ENCODE results near the gene DISC1.

The DISC1 gene

GRCh38 chr1:231674575-231674974 lies 48.0 kb downstream of the DISC1 start:
- no peak for DNase-seq

DNA sequence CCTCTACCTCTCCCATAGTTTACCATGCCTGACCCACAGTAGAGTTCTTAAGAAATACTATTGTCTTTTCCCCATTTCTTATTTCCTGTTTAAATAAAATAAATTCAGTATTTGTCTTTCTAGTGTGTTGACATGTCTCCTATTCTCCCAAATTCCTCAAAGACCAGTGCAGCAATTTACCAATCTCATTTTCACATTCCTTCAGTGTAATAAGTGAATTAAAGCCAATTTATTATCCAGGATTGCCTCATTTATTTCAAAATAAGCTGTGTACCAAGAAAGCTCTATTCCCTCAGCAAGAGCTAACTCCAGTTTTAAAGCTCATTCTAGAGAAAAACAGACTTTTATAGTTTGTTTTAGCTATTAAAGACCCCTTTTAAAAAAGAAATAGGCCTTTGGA lies 49.9 kb downstream of the DISC1 start:
- DNase-seq, result no peak

- no peak for DNase-seq
Observed at GRCh38 chr1:231677442-231677841, 50.9 kb downstream of the DISC1 start.

DNA sequence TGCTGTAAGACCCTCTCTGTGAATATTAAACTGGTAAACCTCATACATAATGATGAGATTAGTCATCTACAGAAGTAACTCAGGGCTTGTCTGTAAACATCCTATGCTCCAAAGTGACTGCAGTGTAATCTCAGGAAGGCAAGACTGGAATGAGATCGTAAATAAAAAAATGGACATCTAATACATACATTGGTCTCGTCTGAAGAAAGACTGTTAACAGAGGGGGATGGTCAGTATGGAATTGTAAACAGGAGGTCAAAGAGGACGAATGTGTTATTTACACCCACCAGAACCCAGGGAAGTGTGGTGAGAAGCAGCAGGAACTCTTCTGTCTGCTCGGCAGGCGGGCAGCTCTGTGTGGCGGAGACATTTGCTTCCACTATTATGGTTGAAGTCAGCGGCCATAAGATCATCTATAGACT lies 51.4 kb downstream of the DISC1 start:
- DNase-seq, result no peak

- no peak for DNase-seq
Observed at GRCh38 chr1:231679109-231679508, 52.5 kb downstream of the DISC1 start.

GRCh38 chr1:231681006-231681405 lies 54.4 kb downstream of the DISC1 start:
- no peak for DNase-seq

DNA sequence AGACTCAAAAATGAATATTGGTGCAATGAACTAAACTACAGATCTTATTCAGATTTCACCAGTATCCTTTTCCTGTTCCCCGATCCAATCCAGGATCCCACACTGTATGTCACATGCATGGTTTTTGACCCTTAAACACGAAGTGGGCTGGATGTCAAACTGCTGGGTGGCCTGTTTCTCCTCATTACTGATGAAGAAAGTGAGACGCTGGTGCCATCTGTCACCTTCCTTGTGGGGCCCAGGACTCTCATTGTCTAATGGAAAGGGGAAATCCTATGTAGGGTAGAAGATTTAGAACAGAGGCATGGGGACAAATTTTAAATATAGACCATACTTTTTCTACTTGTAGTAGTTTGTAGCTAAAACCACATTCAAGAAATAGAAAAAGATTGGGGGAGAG lies 56.2 kb downstream of the DISC1 start:
- no peak for DNase-seq

- DNase-seq, result no peak
Observed at GRCh38 chr1:231683439-231684165, 57.0 kb downstream of the DISC1 start.

- DNase-seq, result no peak
Observed at GRCh38 chr1:231684356-231685244, 58.0 kb downstream of the DISC1 start.

- no peak for DNase-seq
Observed at GRCh38 chr1:231686384-231686783, 59.8 kb downstream of the DISC1 start.

DNA sequence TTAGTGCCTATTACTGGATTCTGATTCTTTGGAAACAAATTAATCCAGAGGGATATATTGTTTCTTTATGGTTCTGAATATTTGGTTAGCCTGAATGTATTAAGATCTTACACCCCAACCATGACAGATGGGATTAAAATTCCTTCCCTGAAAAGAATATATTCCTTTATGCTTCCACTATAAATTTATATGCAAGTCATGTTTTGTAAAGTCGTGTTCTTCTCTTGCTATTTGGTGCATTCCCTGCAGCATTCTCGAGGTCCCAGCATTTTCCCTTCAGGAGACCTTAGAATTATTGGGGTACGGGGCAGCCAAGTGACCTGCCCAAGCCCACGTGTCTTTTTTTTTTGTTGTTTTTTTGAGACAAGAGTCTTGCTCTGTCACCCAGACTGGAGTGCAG lies 62.4 kb downstream of the DISC1 start:
- DNase-seq, result no peak

DNA sequence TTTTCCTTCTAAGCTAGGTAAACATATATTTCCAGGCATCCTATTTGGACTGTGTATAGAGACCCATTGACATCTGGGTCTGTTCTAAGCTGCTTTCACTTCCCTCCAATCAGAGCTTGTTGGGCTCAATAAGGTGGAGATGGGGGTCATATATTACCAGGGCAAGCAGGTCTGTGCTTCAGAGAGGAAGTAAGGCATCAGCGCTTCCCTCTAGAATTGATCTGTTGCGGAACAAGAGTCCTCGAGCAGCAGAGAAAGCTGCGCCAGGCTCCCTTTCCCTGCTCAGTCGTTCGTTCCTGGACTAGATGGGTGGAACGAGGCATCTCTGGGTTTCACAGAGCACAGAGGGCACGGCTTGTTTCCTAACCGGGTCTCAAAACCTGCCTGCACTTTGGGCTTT lies 63.5 kb downstream of the DISC1 start:
- no peak for DNase-seq

DNA sequence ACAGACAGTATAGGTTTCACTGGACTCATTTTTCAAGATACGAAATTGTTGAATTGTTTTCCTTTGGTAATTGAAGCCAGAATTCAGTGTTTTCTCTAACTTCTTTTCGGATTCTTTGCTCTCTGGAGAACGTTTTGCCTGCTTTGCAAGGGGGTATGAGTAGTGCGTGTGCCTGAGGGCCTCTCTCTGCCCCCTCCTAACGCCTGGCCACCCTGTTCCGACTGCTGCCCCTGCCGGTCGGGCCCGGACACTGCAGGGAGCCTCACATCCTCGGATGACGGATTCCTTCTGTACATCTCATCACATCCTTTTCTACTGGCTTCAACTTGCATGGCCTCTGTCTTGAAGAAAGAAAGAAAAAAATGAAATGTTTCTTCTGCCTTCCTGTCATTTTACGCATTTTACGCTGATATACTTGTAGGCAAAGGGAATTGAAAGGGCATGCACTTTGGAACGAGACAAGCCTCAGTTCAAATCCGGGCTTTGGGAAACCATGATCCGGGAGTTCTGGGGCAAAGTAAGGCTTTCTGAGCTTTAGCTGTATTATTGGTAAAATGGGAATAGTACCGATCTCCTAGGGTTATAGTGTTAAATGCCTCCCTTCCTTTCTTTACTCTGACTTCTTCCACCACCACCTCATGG lies 65.1 kb downstream of the DISC1 start:
- DNase-seq, result no peak

DNA sequence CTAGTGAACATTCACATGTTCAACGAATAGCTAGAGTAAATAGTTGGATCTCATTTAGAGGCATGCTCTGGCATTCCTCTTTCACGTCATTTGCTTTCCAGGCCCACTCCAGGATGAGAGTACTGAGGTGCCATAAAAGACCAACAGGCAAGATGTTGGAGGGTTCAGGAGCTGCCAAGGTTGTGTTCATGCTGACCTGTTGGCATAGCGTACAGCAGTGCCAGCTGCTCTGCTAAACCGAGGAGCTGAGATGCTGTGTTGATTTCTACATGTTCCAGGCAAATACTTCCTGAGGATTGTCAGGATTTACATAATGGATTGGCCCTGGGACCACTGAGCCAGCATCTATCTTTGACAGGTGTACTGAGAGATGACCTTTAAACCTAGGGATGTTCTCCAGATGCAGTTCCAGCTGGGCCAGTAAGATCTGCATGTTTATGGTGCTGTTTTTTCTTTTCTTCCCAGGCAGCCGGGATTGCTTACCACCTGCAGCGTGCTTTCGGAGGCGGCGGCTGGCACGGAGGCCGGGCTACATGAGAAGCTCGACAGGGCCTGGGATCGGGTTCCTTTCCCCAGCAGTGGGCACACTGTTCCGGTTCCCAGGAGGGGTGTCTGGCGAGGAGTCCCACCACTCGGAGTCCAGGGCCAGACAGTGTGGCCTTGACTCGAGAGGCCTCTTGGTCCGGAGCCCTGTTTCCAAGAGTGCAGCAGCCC lies 66.9 kb downstream of the DISC1 start:
- DNase-seq, result no peak

- DNase-seq, result no peak
Observed at GRCh38 chr1:231694075-231694431, 67.5 kb downstream of the DISC1 start.

GRCh38 chr1:231694465-231695077 lies 68.0 kb downstream of the DISC1 start:
- no peak for DNase-seq

DNA sequence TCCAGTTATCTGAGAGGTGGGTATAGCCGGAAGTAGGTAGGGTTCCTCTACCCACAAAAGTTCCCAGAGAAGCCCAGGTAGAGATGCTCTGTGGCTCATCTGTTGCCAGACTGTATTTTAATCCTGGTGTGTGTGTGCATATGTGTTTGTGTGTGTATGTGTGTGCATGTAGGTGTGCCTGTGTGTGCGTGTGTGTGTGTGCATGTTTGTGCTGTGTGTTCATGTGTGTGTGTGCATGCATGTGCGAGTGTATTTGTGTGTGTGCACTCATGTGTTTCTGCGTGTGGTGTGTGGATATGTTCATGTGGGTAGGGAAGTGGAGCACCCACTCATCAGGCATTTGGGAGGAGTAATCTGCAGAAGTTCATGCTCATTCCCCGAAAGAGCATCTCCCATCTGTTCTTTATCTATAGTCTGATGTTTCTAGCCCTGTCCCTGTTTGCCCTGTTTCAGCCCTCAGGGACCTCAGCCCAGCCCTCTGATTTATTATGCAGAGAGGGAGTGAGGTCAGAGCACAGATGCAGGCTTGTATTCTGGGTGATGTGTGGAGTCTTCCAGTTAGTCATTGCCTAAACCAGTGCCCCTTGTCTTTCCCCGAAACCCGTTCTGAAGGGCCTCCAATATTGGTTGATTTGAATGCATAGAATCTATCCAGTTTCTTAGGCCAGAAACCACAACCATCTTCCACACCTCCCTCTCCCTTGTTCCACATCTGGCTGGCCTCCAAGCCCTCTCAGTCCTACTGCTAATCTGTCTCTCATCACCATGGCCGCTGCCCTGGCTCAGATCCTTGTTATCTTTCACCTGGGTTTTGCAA lies 69.1 kb downstream of the DISC1 start:
- no peak for DNase-seq

GRCh38 chr1:231699784-231700183 lies 73.2 kb downstream of the DISC1 start:
- DNase-seq, result no peak

DNA sequence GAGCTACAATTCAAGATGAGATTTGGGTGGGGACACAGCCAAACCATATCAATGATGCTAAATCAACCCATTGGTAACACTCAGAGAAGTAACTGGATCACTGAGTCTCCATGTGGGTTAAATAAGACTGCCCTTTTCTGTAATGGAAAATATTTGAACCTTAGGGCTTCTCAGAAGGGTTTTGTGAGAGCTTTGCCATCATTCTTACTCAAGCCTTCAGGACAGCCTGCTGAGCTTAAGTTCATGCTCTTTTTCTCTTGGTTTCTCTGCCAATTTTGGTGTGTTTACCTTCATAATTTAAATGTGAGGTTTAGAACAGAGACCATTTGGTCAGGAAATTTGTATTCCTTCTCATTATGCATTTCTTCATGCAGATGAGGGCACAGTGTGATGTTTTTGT lies 74.7 kb downstream of the DISC1 start:
- no peak for DNase-seq

DNA sequence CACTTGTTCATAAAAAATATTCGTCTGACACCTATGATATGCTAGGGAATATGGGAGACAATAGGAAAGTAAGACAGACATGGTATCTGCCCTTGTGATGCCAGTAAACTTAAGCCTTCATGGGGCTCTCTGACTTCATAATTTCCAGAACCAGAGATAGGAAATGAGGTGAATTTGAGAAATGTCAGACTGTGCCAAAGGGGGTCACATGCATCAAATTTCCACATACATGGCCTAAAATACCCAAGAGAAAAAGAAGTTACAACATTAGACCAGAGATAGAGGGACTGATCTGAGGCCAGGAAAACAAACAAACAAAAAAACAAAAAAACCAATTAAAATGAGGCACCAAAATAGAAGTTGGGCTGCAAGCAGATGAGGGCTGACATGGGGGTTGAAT lies 75.7 kb downstream of the DISC1 start:
- no peak for DNase-seq

DNA sequence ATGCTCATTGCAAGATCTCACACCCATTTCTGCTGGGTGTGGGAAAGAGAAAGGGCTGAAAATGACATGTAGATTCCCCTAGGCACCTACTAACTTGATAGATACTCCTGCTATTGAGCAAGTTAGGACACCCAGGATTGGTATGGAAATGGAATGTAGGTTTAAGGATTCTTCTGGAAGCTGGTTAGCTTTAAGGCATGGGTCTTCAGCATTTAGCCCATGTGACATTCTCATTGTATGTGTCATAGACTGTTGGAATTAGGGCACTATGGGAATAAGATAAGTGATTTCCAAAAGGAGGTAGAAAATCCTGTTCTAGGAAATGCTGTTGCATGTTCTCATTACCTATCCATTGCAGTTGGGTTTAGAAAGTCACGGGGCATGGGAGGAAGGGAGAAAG lies 76.2 kb downstream of the DISC1 start:
- DNase-seq, result no peak
